ENCODE data around the gene TSPAN32.

Gene TSPAN32

DNA sequence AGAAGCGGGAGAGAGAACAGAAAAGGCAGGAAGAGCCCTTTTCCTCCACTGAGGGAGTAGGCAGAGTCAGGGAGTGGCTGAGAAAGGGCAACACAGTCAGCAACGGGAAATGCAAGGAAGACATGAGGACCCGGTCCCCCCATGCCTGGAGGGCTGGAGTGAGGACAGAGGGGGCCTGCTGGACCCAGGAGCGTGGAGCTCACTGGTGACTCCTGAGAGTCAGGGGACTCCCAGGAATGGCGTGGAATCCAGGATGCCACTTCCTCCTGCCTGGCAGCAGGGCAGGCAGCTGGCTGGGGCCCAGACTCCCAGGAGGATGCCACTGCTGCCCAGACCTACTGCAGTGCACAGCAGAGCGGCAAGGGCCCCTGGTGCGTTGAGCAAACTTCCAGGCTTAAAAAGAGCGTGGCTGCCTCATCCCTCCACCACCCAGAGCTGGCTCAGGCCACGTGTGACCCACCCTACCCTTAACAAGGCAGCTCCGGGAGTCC lies 11.4 kb upstream of the TSPAN32 start:
- peak; percentile 80 for DNase-seq

DNA sequence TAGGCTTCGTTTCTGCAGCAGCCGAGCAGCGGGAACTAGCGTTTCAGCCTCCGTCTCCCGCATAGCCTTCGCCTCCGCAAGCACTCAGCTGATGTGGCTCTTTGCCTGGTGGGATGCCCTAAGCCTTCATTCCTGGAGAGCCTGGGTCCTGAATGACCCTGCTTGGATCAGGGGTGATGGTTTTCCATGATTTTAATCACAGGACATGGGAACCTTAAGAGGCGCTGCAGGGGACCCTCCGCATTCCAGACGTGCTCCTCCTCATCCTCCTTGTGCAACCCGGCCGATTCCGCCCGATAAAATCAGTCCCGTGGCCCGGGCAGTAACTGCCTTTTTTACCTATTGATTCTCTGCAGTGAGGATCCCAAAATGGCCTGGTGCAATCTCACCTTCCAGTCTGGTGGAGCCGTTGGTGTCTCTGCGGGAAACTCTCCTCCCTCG lies 8.3 kb upstream of the TSPAN32 start:
- DNase-seq, result no peak

DNA sequence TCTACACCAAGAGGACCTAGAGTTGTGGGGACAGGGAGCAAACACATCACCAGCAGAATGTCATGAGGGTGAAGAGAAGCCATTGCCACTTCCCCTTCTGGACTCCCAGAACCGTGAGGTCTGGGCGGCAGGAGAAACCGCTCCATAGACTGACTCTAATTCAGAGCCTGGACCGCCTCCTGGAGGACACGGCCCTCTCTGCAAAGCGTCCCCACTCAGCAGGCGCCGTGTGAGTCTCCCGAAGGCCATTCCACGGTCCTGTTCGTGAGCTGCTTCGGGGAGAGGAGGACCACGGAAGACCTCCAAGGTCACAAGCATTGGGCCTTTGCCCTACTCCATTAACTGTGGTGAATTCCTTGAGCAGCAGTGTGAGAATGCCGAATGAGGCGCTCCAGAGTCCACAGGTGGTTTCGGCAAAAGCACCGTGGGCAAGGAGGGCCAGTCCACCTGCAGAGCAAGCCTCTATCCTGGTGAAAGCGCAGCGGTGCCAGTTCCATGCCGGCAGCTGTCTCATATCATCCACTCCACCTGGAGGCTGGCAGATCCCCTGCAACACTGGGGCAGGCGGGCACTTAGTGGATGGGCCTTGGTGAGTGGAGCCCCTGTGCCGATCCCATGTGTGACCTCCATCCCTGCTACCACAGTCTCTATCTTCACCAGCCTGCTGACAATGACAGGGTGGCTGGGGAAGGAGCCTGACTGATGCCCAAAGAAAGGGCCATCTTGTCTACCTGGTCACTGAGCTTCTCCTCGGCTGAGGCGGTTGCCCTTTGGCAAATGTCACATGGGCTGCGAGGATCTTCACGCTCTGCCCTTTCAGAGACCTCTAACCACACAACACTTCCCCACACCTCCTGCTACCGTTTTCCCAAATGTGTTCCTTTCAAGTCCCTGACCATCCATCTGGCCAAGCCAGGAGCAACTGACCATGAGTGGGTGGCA lies 7.6 kb upstream of the TSPAN32 start:
- DNase-seq, result no peak

GRCh38 chr11:2294926-2295290 lies 6.9 kb upstream of the TSPAN32 start:
- DNase-seq, result no peak

DNA sequence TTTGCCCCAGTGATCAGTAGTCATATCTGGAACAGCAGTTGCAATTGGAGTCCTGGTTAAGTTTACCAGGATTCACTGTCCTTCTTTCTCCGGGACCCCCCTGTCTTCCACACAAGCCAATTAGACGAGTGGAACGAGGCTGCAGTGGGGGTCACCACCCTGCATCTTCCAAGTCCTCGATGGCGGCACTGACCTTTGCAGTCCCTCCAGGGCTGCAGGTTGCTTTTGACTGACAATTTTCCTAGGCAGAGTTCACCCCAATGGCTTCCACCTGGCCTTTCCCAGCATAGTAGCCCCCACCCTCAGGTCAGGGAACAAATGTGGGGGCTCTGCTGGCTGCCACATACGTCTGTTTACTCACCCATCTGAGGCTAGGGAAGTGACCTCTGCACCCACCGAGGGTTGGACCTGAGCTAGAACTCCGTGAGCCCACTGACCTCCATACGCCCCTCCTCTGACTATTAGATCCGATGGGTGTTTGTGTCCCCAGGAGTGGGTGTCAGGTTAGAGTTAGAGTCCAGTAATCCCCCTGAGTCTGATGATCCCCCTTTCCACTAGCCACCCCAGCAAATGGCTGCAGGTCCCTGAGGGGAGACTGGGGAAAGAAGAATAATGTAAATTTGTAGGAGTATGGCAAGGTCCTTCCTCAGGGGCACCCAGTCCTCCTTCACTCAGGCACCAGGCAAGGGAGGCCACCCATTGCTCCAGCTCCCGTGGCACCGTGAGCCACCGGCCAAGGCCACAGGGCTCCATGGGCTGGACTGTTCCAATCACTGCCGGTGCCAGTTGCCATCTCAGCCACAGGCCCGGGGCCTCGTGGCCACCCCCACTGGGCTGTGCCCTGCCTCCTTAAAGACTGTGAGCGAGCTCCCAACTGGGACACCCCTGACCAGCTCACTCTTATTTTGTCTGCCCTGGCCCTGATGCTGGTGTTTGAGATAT lies 5.6 kb upstream of the TSPAN32 start:
- DNase-seq, result no peak

DNA sequence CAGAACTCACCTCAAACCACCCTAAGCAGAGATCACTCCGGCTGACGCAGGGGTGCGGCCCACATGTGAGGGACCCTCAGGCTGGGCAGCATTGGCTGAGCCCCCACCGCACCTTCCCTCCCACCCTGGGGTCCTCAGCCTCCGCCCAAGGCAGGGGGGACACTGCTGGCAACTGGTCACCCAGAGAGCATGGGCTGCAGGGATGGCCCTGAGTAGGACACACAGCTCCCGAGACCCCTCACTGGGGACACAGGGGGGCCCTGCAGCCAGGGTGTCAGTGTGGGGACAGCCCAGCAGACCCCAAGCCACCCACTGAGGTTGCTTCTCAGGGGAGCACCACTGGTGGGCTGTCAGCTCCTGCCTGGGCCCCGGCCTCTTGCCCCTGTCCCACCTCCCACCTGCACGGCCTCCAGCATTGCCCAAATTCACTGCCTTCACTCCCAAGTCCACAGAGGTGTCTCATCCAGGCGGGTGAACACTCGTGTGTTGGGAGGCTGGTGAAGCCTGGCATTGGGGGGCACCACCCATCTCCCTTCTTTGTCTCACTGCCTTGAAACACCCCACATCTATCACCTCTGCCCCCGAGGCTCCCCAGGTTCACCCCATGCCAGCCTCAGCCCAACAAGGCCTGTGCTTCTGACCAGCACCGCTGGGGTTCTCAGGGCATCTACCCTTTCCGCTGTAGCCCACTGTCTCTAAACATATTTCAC lies 4.7 kb upstream of the TSPAN32 start:
- DNase-seq, result no peak

- no peak for DNase-seq
Measured at GRCh38 chr11:2297623-2298030, 4.2 kb upstream of the TSPAN32 start.

- no peak for DNase-seq
Measured at GRCh38 chr11:2298131-2298794, 3.5 kb upstream of the TSPAN32 start.

DNA sequence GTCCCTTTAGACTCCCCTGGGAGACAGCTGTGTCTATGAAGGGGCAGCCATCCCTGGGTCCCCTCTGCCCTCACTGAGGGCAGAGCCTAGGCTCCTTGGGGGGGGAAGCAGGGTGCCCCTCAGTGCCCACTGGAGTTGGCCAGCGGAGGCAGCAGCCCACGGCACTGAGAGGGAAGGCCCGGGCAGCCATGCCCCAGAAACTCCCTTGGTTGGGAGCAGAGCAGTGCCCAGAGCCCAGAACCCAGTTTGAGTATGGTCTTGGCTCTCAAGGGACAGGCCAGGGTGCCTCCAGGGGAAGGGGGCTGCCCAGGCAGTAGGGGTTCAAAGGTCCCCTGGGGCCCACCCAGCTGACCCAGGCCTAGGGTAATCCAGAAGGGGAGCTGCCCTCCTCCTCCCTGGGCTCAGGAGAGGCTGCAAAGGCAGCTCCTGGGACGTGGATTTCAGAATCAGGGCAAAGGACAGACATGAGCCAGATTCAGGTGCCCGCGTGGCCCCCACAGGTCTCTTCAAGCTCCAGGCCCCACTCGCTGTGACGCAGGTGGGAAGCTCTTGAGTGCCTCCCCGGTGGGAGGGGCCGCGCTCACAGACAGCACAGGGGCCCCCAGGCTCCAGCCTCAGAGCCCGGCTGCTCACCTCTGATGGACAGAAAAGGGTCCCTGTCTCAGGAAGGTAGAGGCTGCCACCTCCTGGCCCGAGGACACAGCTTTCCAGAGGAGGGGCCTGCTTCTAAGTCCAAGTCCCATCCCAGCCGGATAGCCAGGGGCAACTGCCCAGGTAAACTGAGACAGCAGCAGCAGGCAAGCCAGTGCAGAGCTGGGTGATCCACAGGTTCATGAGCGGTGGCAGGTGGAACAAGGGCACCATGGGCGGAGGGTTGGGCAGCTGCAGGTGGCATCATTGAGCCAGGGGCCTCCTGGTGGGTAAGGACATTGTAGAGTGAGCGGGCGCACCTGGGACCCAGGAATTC lies 2.7 kb upstream of the TSPAN32 start:
- DNase-seq, result peak; percentile 88

DNA sequence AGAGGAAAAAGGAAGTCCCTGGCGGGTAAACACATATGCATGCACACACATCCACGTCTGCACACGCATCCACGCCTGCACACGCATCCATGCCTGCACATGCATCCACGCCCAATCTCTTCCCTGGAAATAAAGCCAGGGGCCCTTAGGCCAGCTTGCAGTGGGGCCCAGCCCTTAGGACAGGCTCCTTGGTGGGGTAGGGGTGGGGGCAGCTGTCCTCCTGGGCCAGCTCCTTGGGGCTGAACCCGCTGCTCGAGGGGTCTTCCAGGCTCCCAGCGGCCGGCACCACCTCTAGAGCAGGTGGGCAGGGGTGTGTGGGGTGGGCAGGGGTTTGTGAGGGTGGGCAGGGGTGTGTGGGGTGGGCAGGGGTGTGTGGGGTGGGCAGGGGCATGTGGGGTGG lies 2.0 kb upstream of the TSPAN32 start:
- DNase-seq, result no peak

DNA sequence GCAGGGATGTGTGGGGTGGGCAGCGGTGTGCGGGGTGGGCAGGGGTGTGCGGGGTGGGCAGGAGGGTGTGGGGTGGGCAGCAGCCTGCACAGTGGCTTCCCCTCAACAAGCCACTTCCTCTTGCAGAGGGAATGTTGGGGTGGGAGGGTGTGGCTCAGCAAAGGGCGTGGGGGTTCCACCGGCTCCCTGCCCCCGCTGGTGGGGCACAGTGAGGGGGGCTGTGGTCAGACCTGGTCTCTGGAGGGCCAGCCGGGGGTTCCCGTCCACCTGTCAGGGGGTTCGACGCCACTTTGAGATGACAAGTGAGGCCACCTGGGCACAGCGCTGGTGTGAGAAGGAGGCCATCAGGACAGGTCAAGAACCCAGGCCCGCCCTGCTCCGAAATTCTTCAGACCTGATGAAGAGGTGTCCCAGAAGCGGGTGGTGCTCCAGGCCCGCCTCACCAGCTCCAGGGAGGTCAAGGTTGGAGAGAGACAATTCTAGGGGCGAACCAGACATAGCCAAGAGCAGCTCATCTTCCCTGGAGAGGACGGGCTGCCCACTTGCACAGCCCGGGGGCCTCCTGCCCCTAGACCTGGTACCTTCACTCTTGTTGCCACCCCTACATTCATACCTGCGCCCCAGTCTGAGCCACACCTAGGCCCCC lies 1.4 kb upstream of the TSPAN32 start:
- no peak for DNase-seq

DNA sequence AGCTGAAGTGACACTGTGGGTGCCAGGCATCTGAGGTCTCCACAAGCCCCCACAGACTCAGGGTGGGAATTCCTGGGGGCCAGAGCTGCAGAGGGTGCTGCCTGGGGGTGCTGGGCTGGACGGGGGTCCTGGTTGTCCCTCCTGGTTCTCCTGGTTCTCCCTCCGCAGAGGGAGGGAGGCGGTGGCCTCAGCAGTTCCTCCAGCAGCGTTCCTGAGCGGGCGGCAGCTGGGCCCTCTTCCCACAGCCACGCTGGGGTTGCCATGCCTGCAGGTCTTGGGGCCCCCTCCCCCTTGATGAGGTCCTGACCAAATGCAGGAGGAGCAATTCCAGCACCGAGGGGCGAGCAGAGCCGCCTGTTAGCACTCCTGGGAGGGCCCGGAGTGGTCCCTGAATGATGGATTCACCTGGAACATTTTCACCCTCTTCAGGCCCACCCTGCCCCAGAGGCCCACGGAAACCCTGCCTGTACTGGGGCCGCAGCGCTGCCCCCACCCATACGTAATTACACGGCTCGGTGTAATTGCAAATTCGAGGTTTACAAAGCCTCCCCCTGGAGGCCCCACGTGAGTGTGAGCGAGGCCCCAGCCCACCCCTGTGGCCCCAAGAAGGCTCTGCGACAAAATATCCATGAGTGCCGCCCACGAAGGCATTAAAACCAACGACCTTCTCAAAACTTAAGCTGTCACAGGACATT lies 730 bp upstream of the TSPAN32 start:
- DNase-seq, result no peak

DNA sequence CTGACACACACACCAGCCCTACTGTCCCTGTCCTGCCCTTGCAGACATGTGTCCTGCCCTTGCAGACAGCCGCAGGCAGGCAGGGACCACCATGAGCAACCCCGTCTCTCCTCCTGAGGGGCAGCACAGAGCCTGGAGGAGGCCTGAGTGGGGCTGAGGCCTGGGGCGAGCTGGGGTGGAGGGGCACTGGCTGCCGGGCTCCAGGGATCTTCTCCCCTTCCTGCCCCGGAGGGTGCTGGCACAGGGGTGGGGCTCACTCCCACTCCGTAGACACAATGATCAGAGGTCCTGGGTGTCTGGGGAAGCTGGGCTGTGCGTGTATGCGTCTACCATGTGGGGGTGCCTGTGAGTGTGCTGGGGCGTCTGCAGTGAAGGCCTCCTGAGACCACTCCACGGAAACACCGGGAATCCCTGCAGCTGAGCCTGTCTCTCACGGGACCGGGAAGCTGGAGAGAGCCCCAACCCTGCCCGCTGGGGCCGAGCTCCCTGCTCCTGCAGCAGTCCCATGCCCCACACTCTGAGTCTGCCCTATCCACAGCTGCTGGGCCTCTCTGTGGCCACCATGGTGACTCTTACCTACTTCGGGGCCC lies 588 bp downstream of the TSPAN32 start:
- no peak for DNase-seq

DNA sequence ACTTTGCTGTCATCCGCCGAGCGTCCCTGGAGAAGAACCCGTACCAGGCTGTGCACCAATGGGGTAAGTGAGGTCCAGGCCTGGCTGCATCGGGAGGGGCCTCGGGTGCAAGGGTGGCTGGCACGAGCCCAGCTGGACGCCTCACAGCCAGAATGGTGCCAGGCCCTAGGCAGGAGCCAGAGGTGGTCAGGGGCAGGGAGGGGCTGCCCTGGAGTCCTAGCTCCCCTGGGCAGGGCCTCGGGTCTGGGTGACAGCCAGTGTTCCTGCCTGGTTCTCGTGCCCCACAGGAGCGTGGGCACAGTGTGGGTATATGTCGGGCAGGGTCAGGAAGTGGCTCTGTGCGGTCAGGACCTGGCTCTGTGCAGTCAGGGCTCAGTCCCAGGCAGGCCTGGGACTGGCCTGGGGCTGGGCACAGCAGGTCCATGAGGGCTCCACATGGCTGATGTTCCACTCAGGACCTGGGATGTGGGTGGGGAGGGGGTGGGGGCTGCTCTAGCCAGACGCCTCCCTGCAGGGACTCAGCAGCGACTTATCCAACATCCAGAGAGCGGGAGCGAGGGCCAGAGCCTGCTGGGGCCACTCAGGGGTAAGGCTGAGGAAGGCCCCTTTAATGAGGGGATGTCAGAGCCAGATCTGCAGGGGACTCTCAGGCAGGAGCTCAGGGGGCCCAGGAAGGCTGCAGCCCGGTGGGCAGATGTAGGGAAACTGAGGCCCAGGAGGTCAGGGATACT lies 1.2 kb downstream of the TSPAN32 start:
- no peak for DNase-seq

GRCh38 chr11:2303627-2304505 lies 2.1 kb downstream of the TSPAN32 start:
- no peak for DNase-seq

- DNase-seq, result no peak
Measured at GRCh38 chr11:2304506-2305139, 2.8 kb downstream of the TSPAN32 start.

GRCh38 chr11:2305140-2305778 lies 3.4 kb downstream of the TSPAN32 start:
- peak; percentile 70 for DNase-seq
